ENCODE results near the gene MGAT2.
"Not testable (repeated sequence)": the region's sequence is repeated elsewhere in the genome, so short reads cannot be mapped to it uniquely, and the experiment has no call there.

MGAT2 gene

DNA sequence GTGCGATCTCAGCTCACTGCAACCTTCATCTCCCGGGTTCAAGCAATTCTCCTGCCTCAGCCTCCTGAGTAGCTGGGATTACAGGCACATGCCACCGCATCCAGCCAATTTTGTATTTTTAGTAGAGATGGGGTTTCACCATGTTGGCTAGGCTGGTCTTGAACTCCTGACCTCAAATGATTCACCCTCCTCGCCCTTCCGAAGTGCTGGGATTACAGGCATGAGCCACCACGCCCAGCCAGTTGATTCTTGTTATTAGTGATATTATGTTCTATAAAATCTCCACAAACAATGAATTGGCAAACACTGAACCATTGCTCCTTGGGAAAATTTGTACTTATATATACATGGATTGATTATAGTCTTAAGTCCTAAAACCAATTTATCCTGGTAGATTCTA, 36.9 kb downstream of the MGAT2 start:
- DNase-seq (ENCODE audit: low read depth) = not testable (repeated sequence)

DNA sequence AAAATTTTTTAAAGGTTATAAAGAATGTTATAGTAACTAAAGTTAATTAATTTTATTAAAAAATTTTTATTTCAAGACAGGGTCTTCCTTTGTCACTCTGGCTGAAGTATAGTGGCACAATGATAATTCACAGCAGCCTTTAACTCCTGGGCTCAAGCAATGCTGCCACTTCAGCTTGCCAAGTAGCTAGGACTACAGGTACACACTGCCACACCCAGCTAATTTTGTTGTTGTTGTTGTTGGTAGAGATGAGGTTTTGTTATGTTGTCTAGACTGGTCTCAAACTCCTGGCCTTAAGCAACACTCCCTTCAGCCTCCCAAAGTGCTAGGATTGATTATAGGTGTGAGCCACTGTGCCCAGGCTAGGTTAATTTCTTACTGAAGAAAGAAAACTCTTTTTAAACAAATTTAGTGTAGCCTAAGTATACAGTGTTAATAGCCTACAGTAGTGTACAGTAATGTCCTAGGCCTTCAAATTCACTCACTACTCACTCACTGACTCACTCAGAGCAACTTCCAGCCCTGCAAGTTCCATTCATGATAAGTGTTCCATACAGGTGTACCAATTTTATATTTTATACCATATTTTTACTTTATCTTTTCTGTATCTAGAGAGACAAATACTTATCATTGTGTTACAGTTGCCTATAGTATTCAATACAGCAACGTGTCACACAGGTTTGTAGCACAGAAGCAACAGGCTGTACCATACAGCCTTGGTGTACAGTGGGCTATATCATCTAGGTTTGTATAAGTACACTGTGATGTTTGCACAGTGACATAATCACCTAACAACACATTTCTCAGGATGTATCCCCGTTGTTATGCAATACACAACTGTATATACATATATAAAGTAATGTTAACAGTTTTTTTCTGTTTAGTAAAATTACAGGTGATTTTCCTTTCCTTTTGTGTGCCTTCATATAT, 39.2 kb downstream of the MGAT2 start:
- no peak for DNase-seq (ENCODE audit: low read depth)

DNA sequence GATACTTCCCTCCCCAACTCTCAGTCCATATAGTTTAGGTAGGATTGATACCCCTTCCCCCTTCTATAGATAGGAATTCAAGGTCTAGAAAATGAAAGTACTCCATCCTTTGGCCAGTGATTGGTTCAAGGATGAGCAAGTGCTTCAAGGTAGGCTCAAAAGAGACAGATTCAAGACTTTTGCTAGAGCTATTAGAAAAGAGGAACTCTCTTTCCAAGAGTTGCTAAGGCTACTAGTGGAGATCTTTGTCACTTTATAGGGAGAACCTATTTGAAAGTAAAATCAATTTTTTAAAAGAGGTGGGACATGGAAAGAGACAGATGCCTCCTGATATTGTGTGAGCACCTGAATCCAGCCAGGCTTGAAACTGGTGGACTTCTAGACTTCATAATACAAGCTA, 49.9 kb downstream of the MGAT2 start:
- DNase-seq (ENCODE audit: low read depth) = no peak
